M059J (cell line): Measurements from ENCODE around the gene DOCK3. TPM values are rescaled to one million over a fixed set of nuclear protein-coding genes. Genes with fewer than 3 reads are reported as not detected.
A peak's percentile ranks its signal among the peaks of the same experiment; 100 is the strongest.
"Not testable (repeated sequence)": the region's sequence is repeated elsewhere in the genome, so short reads cannot be mapped to it uniquely, and the experiment has no call there.

Experiments
- DNase-seq: peaks from one replicate; pipeline ENCODE4 v3.0.0-alpha.2; 2012; ENCODE audit warnings: low read depth
- total RNA-seq: library from RNA; depleted of rRNA; stranded (reverse); fragments of >200 nt; shearing (Covaris generic); gene quantifications from 2 replicates; pipeline ENCODE4 v1.2.3, GENCODE V29; 2014

DOCK3 gene
- total RNA-seq, 1 experiment from 2014 or later = 1.0 TPM

DNA sequence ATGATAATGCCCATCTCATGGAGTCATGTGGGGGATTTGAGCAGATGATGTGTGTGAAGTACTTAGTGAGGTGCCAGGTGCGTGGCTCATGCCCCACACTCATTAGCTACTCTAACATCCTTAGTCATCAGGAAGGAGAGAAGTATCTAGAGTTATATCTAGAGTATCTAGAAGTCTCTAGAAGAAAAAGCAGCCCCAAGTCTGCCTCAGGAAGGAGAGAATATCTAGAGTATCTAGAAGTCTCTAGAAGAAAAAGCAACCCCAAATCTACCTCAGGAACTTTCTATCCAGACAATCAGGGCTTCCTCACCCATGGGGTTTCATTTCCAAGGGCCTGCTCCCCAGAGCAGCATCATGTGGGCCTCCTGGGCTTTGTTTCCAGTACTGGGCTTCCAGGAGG, 24.7 kb upstream of the DOCK3 start:
- no peak for DNase-seq

DNA sequence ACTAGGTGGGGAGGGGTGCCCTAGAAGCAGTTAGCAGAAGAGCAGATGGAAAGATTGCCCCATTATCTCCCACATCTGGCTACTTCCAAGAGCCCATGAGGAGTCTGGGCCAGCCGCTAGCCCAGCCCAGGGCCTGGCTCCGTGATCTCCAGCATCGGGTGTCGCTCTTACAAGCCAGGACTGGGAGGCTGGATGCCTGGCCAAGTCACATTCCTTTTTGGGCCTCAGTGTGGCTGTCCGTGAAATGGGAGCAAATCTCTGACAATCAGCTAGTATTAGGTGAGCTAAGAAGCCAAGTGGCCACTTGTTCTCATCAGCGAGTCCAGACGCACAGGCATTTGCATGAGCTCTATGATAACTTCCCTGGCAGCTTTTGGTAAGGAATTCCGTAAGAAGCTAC, 23.3 kb upstream of the DOCK3 start:
- DNase-seq = no peak

DNA sequence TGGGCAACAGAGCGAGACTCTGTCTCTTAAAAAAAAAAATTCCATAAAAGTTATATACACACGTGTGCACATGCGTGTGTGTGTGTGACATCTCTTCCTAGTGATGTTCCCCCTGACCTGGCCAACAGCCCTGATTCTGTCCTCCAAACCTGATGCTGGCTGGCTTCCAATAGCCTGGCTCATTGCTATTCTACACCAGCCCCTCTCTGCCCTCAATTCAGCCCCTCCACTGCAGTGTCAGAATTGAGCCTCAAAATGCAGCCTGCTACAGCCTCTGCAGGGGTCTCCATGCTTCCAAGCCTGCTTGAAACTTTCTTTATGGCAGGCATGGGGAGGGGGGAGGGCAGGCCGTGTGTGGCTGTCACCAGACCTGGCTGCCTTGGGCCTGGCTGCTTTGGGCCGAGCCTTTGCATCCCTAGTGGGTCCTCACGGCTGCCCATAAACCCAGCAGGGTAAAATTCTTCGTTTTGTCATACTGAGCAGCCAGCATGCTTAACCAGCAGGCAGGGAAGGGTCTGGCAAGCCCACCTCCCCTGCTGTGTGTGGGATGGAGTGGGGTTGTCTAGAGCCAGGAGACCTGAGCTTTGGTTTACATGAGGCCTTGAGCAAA, 22.7 kb upstream of the DOCK3 start:
- no peak for DNase-seq

DNA sequence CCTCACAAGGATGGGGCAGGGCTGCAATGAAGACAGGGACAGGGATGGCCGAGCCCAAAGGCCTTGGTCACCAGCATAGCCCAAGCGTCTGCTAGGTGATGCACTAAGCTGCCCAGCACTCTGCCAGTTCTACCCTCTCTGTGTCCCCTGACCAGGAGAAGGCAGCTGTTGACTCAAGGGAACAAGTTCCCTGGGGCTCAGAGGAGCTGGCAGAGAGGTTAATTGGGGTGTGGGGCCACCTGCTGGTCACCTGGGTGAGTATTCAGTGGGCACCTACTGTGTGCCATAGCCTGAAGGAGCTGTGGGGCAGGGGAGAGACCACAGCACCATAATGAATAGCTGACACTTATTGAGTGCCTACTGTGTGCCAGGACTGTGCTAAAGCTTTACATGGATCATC, 22.0 kb upstream of the DOCK3 start:
- DNase-seq = peak; percentile 57

DNA sequence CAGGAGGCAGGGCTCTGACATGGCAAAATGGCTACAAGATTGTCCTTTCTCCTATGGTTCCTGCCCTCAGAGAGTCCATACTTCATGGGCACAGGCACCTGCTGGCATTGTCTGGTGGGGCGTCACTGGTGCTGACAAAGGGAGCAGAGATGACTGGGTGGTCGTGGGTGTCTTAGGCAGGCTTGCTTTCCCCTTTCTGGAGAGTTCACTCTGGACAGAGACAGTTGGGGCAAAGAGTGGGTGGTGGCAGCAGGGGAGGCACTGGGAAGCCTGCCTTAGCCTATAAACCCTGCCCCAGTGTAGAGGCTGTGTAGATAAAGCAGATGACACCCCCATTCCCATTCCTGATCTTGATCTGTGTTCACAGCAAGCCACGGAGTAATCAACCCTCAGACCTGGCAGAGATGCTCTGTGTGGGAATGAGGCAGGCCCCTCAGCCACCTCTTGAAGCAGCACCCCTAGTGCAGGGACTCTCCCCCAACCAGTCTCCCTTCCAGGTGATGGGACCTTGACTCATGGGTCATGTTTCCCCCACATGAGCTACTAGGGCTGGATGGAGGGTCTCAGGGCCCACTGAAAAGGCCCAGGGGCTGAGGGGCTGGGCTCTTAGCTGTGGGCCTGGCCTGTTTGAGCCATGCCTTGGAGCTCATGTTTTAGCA, 20.7 kb upstream of the DOCK3 start:
- DNase-seq = no peak

DNA sequence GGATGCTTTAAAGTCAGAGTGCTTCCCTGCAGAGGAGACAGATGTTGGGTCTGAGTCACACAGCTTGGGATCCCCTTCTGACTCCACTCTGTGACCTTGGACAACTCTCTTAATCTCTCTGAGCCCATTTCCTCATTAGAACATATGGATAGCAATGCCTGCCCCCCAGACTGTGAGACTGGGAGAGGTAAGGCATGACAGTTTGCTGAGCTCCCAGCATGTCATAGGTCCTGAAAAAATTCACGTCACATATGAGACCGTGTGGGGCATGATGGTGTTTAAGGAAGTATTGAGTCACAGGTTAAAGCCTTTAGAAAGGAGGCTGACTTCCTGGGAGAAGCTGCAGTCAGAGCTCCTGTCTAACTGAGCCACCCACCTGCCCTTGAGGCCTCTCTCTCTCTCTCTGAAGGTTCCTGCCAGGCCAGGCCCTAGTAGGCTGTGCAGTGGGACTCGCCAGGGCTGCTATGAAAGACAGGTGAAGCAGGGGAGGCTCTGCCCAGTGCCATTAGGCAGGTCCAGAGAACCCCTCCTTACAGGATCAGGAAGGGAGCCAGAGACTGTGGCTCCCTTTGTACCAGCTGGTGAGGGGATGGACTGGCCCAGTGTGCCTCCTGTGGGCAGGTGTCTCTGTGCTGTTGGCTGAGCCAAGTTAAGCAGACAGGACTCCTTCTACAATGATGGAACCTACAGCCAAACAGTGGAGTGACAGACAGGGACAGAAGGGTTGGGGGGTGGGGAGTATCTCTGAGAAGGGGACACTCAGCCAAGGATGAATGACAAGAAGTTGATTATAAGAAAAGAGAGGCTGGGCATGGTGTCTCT, 19.5 kb upstream of the DOCK3 start:
- DNase-seq = peak; percentile 36

DNA sequence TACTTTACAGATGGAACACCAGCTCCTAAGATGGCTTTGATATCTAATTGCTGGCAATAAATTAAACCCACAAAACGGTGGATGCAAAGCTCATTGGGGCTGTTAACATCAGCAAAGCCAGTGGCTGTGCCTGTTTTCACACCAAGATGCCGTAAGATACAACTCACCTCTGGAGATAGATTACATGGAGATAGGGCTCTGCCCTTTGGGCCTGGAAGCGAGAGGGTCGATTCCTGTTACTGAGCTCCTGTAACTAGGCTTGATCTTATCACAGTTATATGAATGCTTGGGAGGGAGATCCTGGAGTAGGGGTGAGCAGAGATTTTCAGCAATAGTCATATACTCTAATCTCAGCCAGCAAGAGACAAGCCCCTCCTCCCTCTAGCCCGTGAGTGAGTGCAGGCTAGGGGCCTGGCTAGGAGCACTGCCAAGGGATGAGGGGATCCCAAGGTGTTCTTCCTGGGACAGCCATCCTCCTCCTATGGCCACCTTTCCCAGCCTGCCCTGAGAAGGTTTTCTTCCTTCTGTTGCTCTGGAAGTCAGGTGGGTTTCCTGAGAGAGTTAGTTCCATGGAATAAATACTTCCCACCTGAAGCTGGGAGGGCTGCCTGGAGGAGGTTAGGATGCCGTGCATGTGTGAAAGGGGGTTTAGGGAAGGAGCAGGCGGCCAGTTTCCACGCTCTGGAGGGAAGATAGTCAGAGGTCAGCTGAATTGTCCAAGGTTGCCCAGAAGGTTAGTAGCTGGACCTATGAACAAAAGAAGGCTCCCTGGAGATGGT, 18.1 kb upstream of the DOCK3 start:
- no peak for DNase-seq

DNA sequence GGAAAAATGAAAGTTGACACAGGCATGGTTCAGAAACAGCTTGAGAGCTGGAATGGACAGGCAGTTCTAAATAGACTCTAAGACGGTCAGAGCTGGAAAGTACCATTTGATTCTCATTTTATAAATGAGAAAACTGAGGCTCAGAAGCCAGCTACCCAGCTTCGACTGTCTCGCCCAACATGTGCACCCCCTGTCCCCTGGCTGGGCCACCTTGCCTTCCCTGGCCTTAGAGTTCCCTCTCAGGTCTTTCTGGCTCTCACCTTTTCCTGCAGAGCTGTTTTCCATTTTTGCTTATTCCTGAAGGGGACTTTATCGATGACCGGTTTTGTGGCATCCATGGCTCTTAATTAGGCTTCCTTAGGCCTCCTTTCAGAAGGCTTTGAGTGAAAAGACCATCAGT, 17.3 kb upstream of the DOCK3 start:
- no peak for DNase-seq

DNA sequence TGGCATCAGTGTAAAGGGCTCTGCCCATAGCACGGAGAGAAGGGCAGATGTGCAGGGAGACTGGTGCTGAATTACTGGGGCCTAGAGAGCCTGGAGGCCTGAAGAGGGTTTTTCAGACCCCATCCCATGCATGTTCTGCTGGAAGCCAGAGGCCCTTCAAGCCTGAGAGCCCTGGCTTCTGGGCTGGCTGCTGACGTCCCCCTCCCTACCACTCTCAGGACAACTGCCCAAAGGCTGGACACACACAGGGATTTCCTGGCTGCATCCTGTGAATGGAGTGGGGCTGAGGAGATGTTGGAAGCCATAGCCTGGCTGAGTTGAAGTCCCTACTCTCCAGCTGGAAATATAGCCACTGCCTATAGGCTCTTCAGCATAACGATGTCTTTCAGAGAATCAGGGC, 16.9 kb upstream of the DOCK3 start:
- DNase-seq = no peak

DNA sequence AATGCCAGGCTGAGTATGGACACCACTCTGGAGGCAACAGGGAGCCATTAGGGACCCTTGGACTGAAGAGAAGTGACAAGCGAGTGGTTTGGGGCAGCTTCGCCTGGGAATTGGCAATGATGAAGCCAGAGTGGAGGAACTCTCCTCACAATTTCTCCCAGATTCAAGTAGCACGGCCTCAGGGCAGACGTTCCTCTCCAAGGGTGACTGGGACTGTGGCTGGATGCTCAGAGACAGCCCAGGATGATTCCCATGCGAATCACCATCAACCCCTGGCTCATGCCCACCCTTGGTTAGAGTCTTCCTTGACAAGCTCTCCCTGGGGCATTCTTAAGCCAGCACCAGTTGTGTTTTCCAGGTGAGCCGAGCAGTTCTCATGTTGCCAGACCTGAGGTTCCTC, 16.3 kb upstream of the DOCK3 start:
- peak; percentile 68 for DNase-seq

DNA sequence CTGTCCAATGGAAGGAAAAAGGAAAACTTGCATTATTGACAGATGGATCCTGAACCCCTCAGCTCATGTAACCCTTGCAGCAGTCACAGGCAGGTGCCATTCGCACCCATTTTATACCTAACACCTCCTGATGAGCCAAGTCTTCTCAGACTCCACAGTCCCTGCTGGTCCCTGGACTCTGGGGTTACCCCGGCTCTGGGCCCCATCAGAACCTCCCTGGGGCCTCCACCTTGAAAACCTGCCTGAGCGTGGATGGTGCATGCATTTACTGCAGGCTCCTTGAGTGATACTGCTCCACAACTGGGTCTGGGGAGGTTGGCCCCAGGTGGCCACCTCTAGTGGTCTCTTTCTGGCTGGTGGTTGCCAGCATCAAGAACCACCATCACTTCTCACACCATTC, 15.9 kb upstream of the DOCK3 start:
- DNase-seq = no peak

DNA sequence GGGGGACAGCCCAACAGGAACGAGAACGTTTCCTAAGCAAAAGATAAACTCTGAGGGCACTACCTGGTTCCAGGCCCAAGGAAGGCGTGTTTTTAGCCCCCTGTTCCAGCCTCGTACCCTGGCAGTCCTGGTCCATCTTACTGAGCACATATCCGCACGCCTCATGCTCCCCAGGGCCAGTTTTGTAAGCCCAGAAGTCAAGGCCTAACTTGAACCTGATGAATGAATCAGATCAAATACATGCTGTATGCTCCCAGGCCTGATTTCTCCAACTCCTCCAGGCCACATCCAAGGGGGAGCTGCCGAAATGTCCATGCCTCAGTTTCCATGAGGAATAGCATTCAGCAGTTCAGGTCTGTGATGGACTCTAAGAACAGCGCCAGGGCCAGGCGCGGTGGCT, 14.3 kb upstream of the DOCK3 start:
- DNase-seq = no peak

DNA sequence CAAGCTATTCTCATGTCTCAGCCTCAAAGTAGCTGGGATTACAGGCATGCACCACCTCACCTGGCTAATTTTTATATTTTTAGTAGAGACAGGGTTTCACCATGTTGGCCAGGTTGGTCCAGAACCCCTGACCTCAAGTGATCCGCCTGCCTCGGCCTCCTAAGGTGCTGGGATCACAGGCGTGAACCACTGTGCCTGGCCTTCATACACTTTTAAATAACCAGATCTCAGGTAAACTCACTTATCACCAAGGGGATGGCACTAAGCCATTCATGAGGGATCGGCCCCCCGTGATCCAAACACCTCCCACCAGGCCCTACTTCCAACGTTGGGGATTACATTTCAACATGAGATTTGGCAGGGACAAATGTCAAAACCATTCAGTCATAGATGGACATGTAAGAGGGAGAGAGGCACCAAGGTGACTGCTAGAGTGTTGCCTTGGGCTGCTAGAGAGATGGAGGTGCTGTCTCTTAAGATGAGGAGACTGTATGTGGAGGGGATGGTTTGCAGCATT, 13.3 kb upstream of the DOCK3 start:
- DNase-seq = no peak

DNA sequence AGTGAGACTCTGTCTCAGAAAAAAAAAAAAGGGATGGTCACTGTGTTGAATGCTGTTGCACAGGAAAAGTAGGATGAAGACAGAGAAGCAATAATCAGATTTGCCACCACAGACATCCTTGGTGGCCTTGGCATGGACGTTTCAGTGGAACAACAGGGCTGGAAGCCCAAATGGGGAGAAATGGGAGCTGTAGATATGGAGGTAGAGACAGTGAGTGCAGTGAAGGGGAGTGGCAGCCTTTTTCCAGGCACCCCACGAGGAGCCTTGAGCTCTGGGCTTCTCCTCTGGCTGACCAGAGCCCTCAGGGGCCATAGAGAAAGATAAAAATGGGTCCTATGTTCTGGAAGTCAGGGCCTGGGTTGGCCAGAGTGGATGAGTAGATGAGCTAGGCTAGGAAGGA, 12.3 kb upstream of the DOCK3 start:
- no peak for DNase-seq

DNA sequence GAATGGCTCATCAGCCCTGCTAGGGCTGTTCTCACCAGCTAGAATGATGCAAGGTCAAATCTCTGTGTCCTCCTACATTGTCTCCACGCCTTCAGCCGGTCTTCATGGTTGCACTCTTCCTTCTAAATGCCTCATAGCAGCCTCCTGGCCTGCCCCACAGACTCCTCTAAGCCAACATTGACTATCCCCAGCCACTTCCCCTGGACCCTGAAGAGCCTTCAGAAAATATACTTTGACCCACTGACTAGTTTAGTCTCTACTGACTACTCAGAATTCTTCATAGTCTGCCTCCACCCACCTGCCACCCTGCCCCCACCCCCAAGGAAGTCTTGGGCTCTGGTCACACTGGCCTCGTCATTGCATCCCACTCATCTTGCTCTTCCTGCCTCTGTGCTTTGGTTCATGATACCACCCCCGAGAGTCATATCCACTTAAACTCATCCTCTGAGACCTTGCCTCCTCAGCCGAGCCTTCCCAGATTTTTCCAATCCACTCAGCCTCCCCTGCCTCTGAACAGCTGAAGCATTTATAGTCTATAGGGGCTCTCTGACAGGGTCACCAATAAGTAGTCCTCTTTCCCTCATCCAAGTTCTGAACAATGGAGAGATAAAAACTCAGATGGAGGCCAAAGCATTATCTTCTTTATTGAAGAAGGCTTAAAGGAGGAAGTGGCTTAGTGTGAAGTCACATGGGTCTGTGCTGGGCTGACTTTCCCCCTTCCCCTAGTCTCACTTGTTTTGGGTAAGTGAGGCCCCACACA, 9.5 kb upstream of the DOCK3 start:
- DNase-seq = no peak

DNA sequence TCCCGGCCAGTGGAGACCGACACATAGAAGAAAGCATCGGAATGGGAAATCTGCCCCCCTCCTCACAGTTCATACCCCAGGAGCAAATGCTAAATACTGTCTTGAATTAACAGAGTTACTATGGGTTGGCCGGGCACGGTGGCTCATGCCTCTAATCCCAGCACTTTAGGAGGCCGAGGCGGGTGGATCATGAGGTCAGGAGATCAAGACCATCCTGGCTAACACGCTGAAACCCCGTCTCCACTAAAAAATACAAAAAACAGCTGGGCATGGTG, 8.9 kb upstream of the DOCK3 start:
- DNase-seq = not testable (repeated sequence)

DNA sequence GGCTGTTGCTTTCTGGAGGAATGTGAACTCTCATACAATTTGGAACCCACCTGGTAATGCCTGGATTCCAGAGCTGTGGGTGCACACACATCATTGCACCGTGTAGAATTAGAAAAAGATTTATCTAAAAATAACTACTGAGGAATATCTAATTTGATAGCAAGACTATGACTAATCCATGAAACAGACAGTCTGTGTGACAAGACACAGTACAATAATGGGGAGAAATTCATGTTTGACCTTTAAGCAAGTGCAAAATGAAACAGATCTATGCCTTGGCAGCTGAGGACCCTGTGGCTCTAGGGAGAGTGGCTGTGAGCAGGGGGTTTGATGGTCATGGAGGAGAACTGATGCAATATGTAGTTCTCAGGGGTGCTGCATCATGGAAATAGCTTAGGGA, 7.9 kb upstream of the DOCK3 start:
- DNase-seq = peak; percentile 10

DNA sequence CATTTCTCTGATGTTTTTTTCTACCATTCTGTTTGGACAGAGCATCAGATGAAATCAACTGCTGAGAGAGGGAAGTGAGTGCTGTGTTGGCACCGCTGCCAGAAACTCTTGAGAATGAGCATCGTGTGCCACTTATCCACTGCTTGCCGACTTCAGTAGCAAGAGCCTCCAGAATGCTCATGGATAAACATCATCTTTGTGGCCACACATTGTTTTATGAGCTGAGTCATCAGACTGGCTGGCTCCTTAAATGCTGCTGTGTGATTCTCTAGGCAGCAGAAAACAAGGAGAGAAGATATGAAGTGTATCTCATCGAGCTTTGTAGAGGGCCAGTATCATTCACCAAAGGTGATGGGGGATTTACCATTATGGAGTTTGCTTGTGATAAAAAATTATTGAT, 3.4 kb upstream of the DOCK3 start:
- peak; percentile 96 for DNase-seq

DNA sequence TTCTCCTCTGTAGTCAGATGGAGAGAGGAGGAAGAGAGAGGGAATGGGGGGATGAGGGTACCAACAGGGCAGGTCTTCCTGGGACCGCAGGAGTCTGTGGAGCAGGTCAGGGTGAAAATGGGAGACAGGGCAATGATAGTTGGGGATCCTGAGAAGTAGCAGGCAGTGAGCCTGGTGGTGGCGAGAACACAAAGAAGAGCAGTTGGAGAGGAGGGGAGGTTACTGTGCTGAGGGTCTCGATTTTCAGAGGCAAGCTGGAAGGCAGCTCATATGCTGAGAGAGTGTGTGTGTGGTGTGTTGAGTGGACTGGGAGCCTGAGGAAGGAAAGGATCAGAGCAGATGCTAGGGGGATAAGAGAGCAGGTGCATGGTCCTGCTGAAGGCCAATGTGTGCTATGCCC, 2.1 kb upstream of the DOCK3 start:
- no peak for DNase-seq

DNA sequence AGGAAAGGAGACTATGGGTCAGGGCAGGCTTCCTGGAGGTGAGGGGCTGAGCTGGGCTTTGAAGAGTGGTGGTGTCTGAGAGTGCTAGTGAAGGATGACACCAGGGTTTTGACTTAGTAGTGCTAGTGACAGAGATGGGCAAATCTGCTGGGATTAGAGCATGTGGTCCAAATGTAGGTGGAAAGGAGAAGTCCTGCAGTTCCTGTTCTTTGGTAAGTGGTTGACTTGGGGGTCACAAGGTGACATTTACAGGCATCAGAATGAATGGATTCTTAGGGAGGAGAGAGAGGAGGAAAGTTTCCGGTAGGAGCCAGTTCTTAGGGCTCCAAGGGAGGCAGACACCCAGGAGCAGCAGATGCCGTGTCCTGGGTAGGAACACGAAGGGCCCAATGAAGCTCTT, 796 bp upstream of the DOCK3 start:
- no peak for DNase-seq

DNA sequence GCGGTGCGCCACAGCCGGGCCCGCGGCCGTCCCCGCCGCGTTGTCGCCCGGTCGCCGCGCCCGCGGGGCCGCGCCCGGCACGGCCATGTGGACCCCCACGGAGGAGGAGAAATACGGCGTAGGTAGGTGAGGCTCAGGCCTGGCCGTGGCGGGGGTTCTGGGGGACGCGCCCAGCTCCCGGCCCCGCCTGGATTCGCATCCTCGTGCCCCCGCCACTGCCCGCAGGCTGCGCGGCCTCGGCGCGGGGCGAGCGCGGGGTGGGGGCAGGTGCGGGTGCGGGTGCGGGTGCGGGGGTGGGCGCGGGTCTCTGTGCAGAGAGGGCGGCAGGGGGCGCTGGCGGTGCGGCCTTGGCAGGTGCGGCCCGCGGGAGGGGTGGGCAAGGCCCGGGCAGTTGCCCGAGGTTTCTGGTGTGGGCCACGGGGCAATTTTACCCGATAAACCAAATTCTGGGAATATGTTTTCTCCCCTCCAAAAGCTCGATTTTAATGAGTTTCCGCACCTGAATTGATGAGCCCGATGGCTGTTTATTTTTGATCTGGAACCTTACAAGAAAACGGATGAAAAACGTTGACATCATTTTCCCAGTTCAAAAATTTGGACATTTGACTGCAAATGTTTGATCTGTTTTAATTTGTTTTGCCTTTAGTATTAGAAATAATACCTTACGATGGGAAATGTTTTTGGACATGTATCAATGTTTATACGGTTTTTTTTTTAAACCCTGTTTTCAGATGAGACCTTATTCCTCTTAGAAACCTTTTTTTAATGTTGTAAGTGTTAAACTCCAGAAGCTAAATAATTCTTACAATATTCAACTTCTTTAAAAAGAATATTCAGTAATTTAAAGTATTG, 678 bp downstream of the DOCK3 start:
- DNase-seq = peak; percentile 18
